Transverse colon (tissue), 4 donors: Measurements from ENCODE around the gene TRPC6.

Experiments
- CTCF ChIP-seq, 5 experiments: fragments of 200-600 bp in 3 of 5; fragments of 450-650 bp in 2 of 5; sonication (generic) in 3 of 5; IDR thresholded peaks; 1 replicate in 2 of 5; 2 replicates in 3 of 5; pipeline ENCODE4 v1.5.1; 2016 to 2017; ENCODE audit warnings: antibody characterized with exemption in 5 of 5, inconsistent platforms in 3 of 5, mild to moderate bottlenecking in 2 of 5, moderate library complexity in 1 of 5
- EP300 ChIP-seq: sonication (generic); formaldehyde crosslinking; IDR thresholded peaks from one replicate; pipeline ENCODE4 v1.6.1; 2017; ENCODE audit warnings: antibody characterized with exemption, low read depth
- POLR2A ChIP-seq: fragments of 450-650 bp; IDR thresholded peaks from one replicate; pipeline ENCODE4 v1.6.1; 2016; ENCODE audit warnings: antibody characterized with exemption, mild to moderate bottlenecking, moderate library complexity
- POLR2AphosphoS5 ChIP-seq, 3 donors: sonication (generic); formaldehyde crosslinking; IDR thresholded peaks; one replicate each; pipeline ENCODE4 v1.6.1; 2016; ENCODE audit warnings: antibody characterized with exemption in 3 of 3

- TF ChIP-seq CTCF (IDR thresholded peaks at IDR 0.05) (no peak), EP300 (no peak), POLR2A (no peak), POLR2AphosphoS5 (IDR thresholded peaks at IDR 0.05) (no peak)
Observed at GRCh38 chr11:101438126-101438525, 145.7 kb downstream of the TRPC6 start.
